GM19463 (cell line): ENCODE measurements around the gene MAEA.
"Not testable (repeated sequence)": the region's sequence is repeated elsewhere in the genome, so short reads cannot be mapped to it uniquely, and the experiment has no call there.

Experiments
- ATAC-seq: cut with Tn5 transposase; IDR thresholded peaks from one replicate; pipeline ENCODE4 v1.9.1; 2021; ENCODE audit warnings: mild to moderate bottlenecking, moderate library complexity; ENCODE audit not compliant: unreplicated experiment

The MAEA gene

GRCh38 chr4:1277667-1278665 is 11.7 kb upstream of the MAEA start:
- ATAC-seq: no peak

- ATAC-seq: no peak
These were observed 10.4 kb upstream of the MAEA start for GRCh38 chr4:1279253-1279652.

- ATAC-seq: no peak
These were observed 6.0 kb upstream of the MAEA start for GRCh38 chr4:1283711-1284110.

- ATAC-seq: no peak
These were observed 4.4 kb upstream of the MAEA start for GRCh38 chr4:1285151-1285789.

- no peak for ATAC-seq
These were observed 3.7 kb upstream of the MAEA start for GRCh38 chr4:1285790-1286553.

- ATAC-seq: no peak
These were observed 905 bp upstream of the MAEA start for GRCh38 chr4:1288786-1289185.

GRCh38 chr4:1290165-1290977 is 680 bp downstream of the MAEA start:
- ATAC-seq: no peak

GRCh38 chr4:1291091-1291490 is 1.4 kb downstream of the MAEA start:
- no peak for ATAC-seq

- ATAC-seq: no peak
These were observed 2.5 kb downstream of the MAEA start for GRCh38 chr4:1291996-1292702.

GRCh38 chr4:1292703-1293011 is 3.0 kb downstream of the MAEA start:
- ATAC-seq: not testable (repeated sequence)

- ATAC-seq: no peak
These were observed 3.8 kb downstream of the MAEA start for GRCh38 chr4:1293531-1293941.

GRCh38 chr4:1293991-1294390 is 4.3 kb downstream of the MAEA start:
- ATAC-seq: no peak

- no peak for ATAC-seq
These were observed 4.7 kb downstream of the MAEA start for GRCh38 chr4:1294424-1294823.

GRCh38 chr4:1294891-1295290 is 5.2 kb downstream of the MAEA start:
- ATAC-seq: no peak

- ATAC-seq: no peak
These were observed 5.8 kb downstream of the MAEA start for GRCh38 chr4:1295405-1296055.

- ATAC-seq: no peak
These were observed 6.8 kb downstream of the MAEA start for GRCh38 chr4:1296324-1297022.

GRCh38 chr4:1297023-1297395 is 7.3 kb downstream of the MAEA start:
- no peak for ATAC-seq

GRCh38 chr4:1297456-1298325 is 8.0 kb downstream of the MAEA start:
- ATAC-seq: no peak
